Activated CD8-positive, alpha-beta memory T cell treated with anti-CD3 and anti-CD28 coated beads, Interleukin-2, amount 50 U/mL, for 4 hours (primary cell): ENCODE data around the gene BUB3.

Source experiments
- DNase-seq: peaks from one replicate; pipeline ENCODE4 v3.0.0-alpha.2; 2020

The BUB3 gene

DNA sequence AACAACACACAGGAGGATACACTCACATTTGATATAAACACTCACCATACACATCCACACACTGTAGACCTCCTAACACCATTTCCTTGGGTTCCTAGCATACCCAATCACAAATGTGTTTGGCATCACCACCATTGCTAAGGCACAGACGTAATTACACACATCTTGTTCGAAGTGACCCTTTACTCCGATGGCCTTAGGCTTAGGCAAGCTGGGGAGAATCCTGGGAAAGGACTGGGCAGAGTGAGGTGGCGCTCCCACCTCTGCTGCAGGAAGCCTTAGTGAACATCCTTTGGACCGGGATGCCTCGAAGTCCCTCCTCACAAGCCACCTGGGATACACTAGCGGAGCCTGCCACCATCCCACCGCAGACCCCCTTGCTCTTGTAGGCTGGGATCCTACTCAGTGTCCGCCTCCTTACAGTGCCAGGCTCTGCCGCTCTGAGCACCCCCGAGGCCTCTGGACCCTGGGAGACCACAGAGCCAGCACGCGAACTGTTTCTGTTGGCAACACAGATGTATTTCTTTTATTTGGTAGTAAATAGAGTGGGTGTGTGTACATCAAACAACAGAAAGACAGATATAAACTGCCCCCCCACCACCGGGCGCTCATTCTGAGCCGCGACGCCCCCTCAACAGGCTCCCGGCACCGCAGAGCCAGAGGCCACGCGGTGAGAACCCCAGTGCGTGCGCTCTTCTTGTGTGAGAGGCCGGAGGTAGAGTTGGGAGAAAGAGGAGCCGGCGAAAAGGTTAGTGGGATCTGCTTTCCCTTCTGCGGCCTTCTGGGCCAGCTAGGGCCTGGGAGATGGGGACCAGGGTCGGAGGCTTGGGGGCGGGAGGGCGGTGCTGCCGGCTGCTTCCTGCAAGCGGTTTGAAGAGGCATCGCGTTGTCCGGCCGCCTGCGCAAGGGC lies 12.2 kb upstream of the BUB3 start:
- DNase-seq: no peak

DNA sequence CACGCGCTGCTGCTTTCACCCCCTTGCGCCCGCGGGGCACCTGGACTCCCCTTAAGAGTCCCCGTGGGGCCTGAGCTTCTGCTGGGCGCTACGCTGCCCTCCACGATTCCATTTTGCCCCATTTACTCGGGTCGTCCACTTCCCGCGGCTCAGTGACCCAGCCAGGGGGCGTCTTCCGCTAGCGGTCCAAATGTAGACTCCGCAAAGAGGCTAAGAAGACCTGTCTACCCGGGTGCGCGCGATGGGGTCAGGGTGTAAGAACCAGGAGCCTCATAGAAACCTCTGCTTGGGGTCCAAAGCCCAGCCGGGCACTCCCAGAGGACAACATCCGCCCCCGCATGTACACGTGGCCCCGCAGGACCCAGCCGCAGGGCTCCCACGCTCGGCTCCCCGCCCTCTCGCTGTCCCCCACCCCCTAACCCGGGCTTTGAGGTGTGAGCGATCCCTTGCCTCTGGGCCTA lies 11.5 kb upstream of the BUB3 start:
- no peak for DNase-seq

DNA sequence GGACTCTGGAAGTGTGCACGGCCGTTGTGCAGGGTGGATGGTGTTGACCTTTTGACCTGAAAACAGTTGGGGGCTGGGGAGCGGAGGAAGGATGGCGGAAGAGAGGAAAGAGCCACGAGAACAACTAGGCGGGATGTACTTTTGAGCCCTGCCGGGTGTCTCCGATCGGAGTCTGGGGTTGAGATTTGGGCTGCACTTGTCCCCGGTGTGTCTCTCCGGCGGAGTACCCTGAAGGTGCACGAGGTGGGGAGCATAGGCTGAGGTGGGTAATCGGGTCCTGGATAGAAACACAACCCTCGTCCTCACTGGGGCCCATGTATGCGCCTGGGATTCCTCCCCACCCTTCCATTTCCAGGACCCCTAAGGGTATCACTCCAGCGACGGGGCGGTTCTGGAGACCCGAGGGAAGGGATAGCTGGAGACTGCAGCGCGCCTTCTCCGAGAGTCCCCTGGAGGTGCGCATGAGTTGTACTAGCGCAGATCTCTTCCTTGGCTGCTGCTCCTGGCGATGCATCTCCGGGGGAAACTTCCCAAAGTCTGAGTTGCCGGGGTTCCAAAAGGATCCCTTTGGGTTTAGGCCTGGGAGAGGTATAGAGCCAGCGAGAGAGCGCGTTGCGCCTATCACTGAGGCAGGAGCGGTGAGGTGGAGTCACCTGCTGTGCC lies 10.9 kb upstream of the BUB3 start:
- DNase-seq: no peak

DNA sequence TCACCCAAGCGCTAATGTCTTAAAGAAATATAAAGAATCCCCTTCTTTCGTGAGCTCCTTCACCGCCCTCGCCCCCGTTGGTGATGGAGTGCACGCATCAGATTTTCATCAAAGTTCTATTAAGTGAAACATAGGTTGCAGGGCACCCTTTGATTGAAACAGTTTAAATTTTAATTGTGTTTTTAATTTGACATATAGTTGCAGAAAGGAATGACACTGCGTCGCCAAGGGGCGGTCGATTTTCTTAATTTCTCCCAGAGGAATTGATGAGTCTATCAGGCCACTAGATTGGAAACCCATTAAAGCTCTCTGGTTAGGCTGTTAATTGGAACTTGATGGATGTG lies 10.4 kb upstream of the BUB3 start:
- DNase-seq: no peak

DNA sequence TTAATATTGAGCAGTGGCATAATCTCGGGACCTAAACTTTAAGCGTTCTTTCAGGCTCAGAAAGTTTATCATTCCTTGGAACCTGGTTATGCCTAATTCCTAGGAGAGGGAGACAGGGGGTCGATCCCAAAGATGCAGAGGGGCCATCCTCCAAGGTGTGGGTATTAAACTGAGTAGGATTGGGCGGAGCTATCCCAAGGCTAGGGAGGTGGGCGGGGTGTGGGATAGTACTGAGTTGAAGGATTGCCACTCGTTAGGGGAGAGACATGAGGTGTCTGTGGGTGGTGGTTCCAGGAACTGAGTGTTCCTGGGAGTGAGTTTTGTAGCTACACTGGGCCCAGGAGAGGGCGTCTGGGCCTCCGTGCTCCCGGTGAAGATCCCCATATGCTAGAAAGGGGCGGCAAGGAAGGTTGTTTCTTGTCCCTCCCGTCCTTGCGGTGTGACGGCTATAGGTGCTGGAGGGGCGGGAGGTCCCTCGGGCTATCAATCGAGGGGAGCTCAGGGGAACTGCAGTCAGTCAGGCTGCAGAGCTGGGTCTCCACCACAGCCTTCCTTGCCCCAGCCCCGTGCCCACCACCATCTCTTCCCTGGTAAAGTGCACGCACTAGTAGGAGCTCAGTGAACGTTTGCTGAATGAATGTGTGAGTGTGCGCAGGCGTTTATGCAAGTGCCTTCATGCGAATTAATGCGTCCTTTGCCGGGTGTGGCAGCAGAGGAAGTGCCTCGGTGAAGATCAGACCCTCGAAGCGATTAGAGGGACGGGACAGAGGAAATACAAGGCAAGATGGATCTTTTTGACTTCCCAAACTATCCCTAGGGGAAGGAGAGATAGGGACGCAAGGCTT lies 9.3 kb upstream of the BUB3 start:
- no peak for DNase-seq

DNA sequence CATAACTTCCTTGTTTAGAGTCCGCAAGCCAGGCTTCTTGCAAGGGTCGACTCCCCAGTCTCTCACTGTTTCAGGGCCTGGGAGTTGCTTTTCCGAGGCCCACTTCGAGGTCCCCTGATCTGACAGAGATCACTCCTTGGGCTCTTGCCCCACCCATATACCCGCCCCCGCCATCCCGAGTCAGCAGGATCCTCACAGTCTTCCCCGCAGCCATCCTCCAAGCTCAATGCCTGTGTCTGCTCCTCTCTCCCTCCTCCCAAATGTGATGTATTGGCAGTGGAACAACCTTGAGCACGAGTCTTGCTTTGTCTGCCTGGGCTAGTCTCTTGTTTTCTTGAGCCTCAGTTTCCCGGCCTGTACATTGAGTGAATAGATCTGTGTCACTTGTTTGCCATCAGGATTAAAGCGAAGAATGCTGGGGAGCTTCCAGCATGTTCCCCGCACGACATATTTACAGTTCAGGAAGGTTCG lies 8.6 kb upstream of the BUB3 start:
- no peak for DNase-seq

DNA sequence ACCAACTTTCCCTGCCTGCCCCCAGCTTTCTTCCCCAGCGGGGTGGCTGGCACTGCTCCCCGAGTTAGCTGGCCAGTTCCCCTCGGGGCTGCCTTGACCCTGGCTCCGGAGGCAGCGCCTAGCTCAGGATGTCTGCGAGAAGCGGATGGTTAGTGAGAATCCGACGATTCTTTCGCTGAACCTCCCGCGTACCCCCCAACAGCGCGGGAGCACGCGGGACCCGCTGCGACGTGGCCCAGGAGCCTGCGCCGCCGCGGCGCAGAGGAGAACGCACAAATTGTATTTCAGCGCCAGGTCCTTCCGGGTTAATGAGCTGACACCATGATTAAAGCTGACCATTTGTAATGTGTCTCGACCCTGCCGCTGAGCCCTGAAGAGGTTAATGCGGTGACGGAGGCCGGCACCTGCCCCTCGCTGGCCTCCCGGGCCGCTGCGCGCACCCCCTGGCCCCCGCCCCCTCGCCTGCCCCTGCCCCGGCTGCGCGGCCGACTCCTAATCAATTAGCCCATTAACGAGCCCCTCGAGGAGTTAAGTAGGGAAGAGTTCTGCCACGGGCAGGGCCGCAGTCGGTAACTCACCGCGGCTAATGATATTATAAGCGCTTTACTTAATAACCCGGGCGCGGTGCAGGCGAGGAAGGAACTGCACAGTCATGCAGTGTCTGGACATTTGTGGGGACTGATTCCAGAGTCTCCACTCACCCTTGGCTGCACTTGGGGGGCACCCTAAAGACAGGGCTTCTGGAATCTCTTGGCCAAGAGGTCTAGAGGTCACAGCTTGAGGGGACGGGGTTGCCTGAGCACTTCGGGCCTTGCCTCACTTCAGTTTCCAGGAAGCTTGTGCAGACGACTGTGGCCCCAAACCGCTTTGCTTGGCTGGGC lies 7.9 kb upstream of the BUB3 start:
- DNase-seq: no peak

DNA sequence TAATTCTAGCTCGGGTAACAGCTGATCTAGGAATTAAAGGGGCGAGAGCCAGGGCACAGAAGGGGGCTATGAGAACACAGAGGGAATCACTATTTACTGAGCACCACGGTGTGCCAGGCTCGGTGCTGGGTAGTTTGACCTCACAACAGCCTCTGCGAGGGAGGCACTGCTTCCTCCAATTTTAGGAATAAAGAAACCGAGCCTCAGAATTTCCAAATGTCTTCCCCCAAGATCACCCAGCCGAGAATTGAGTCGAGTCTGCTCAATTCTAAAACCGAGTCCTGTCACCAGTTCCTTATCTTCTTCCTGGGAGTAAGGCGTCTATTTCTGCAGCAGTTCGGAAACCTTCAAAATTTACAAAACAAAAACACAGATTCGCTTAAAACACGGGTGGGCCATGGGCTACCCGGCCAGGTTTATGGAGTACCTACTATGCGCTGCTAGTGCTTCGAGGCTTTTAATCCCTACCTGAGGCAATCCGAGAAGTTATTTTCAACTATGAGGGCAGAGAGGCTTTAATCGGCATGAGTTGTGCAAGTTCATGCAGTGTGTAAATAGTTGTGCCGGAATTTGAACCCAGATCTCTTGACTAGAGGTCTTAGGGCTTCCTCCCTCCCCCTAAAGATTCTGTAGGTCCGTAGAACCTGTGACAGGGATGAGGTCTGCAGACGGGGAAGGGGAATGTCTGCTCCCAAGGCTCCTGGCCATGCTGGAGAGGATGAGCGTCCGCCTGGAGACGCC lies 7.1 kb upstream of the BUB3 start:
- no peak for DNase-seq

DNA sequence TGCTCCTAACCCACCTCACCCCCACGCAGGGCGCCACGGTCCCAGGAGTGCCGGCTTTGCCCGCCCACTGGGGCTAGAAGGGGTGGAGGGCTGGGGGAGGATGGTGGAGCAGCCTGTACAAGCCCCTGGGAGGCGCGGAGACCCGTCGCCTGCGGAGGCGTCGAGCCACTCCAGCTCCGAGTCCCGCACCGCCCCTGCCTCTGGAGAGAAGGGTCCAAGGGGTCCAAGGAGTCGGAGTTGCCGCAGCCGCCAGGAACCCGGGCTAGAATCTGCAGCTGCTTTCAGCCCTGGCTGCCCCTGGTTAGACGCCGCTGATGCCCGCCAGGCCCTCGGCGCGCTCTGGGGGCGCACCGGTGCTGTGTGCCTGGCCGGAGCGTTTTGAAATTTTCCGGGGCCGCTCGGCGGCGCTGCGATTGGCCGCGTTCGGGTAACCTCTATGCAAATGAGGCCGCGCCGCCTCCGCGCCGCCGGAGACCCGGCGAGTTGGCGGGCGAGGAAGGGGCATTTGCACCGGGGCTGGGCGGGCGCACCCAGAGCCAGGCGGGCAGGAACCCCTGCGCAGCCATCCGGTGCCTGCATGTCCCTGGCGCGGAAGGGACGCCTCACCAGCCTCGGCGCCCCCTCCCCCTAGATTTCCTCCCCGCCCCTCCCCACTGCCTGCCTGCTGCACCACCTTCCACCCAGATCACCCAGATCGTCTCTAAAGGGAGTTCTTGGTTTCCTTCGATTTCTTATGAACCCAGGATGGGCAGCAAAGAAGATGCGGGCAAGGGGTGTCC lies 6.4 kb upstream of the BUB3 start, which contains the start of gene HMX2:
HMX2 (plus strand) TSS at position 502 of the 779 bp plus-strand sequence; CDS start at position 745, 243 bp downstream.
- DNase-seq: no peak

DNA sequence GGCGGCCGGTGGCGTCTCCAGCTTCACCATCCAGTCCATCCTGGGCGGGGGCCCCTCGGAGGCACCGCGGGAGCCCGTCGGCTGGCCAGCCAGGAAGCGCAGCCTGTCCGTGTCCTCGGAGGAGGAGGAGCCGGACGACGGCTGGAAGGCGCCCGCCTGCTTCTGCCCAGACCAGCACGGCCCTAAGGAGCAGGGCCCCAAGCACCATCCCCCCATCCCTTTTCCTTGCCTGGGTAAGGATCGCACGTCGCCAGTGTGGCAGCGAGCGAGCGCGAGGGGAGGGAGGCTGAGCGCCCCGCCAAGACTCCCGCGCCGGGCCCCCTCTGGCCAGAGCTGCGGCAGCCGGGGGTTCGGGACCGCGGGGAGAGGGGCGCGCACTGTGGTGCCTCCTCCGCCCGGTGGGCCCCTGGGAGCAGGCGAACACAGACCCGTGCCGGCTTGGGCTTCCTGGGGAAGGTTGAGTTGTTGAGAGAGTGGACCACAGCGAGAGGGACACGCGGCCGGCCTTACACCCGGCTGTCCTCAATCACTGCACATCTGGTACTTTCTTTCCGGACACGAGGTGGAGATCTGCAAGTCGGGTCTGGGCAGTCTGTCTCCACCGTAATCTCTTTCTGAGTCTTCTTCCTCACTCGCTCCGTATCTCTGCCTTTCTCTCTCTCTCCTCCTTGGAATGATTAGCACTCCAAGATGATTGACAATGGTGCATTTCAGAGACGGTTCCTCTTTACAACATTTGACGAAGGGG lies 5.6 kb upstream of the BUB3 start:
- DNase-seq: no peak

DNA sequence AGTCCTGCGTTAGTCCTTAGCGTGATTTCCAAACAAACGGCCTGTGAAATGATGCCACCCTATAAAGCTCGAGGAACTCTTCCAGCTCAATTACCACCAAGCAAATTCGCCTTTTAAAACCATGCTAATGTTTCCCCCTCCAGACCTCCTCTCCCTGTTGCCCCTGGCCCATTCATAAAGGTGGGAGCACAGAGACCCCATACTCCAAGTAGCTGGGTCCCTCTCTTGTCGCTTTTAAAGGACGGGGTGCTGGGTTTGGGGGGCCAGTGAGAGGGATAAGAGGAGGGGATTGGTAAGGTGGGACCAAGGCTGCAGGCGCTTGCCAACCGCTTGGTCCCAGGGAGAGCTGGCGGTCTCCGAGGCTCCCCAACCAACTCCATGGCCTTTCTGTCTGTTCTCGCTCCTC lies 5.0 kb upstream of the BUB3 start:
- no peak for DNase-seq

DNA sequence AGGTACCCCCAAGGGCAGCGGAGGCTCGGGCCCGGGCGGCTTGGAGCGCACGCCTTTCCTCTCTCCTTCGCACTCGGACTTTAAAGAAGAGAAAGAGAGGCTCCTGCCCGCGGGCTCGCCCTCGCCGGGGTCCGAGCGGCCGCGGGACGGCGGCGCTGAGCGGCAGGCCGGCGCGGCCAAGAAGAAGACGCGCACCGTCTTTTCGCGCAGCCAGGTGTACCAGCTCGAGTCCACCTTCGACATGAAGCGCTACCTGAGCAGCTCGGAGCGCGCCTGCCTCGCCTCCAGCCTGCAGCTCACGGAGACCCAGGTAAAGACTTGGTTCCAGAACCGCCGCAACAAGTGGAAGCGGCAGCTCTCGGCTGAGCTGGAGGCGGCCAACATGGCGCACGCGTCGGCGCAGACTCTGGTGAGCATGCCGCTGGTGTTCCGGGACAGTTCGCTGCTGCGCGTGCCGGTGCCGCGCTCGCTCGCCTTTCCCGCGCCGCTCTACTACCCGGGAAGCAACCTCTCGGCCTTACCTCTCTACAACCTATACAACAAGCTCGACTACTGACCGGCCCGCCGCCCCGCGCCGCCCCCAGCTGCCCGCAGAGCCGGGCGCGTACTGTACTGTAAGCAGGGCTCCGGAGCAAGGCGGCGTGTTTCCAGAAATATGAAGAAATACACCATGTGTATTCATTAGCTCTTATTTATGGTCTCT lies 4.5 kb upstream of the BUB3 start:
- no peak for DNase-seq

DNA sequence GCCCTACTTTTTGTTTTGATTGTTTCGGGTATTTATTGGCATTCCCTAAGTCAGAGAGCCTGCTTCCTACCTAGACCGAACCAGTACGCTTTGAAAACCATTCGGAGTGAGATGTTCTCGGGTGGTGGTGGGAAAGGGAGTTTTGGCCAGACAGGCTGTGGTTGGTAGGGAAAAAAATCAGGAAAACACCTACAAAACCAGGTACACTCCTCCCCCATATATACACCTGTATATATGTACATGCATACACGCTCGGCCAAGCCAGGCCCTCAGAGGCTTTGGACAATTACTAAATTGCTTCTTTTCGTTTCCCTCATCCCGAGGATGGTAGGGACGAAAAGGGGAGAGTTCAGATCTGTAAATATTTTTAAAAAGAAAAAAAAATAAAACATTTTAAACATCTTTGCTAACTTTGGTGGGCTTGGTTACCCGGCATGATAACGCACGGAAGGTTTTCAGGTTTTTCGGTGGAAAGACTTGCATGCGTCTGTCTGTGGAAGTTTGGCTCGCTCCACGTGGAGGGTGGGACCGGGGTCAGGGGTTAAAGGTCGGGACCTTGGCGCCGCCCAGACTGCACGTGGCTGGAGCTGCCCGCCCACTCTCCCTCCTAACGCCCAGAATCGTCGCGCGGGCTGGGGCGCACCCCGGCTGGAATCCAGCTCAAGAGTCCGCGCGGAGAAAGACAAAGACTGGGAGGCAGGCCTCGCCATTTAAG lies 3.8 kb upstream of the BUB3 start:
- no peak for DNase-seq

DNA sequence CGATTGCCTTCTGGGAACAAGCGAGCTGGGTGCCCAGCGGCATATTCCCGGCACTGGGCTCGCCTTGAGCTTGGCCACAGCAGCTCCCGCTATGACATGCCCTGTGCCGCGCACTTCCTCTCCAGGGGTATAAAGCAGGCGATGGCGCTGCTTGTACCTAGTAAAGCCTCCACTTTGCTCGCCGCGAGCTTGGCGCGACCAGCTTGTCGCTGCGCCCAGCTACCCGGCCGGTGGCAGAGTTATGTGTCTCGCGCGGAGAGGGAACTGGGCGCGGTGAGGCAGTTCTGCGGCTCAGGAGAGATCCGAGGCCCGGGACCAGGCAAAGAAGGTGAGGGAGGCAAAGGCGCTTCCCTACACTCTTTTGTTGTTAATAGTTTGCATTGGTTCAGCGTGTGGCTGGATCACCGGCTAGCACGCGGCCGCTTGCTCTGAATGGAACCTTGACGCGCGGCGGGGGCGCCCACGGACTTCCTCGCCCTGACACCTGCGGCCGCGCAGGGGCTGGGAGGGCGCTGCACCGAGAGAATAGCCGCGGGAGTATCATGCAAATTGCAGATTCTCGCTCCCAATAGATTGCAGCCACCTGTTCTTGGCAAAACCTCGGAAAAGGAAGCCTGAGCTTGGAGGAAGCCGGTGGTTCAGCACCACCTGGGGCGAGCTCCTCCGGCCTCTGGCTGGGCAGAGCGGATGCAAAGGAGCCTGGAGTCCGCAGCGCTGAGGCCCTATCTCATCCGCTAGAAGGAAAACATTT lies 3.0 kb upstream of the BUB3 start:
- no peak for DNase-seq

DNA sequence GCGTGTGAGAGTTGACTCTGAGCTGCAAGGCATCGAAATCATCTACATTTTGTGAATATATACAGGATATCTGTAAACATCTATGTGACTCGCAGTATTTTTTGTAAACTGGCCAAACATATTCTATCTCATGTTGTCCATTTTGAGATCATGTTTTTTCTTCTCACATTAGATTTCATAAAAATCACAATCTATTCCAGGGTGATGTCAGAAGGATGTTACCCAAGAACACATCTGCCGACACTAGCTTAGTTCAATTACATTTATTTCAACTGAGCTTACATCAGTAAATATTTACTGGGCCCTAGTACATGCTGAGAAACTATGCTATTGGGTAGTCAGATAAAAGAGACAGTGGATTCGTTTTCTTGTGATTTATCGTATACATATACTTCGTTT lies 2.5 kb upstream of the BUB3 start:
- DNase-seq: no peak

DNA sequence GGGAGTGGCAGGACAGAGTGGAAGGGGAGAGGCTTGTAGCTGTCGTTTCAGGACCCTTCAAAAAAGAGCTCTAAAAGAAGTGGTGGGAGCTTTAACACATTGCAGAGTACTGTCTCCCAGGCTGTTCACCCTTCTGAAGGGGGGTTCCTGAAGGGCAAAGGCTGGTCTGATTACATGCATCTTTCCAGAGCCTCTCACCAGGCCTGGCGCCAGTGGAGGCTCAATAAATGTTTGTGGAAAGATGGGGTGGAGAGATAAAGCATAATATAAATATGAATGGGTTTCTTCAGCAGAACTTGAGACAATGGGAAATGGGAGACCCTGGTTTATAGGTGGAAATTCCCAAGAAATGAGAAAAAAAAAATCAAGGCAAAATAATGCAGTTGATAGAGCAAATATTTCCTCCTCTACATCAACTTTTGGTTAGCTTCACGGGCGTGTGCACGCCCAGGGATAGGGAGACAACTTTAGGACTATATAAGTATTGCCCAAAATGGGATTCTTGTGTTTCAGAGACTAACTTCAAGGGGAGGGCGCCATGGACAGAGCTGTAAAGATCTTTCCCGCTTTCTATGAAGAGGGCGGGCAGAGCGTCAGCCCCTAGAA lies 613 bp upstream of the BUB3 start:
- DNase-seq: no peak
